Neuronal stem cell (in vitro differentiated cells): ENCODE data around the gene MCCD1. TPM values are rescaled to one million over a fixed set of nuclear protein-coding genes. Genes with fewer than 3 reads are reported as not detected.

Source experiments
- DNase-seq: peaks from one replicate; pipeline ENCODE4 v3.0.0-alpha.2; 2013; ENCODE audit warnings: low spot score
- H2AFZ ChIP-seq: one replicate; pipeline ENCODE4 v1.6.1; 2013; ENCODE audit warnings: mild to moderate bottlenecking, low read length, inconsistent platforms
- H2AK5ac ChIP-seq: 2 replicates; pipeline ENCODE4 v1.6.1; 2013; ENCODE audit warnings: low read depth, mild to moderate bottlenecking, inconsistent platforms, low read length, moderate library complexity, mixed read lengths
- H2BK120ac ChIP-seq: 2 replicates; pipeline ENCODE4 v1.6.1; 2013; ENCODE audit warnings: low read depth, mild to moderate bottlenecking, inconsistent platforms, low read length, moderate library complexity, mixed read lengths
- H2BK12ac ChIP-seq: one replicate; pipeline ENCODE4 v1.6.1; 2013; ENCODE audit warnings: low read length, inconsistent platforms
- H2BK15ac ChIP-seq: 2 replicates; pipeline ENCODE4 v1.6.1; 2013; ENCODE audit warnings: mild to moderate bottlenecking, low read length, inconsistent platforms, mixed read lengths
- H2BK5ac ChIP-seq: one replicate; pipeline ENCODE4 v1.6.1; 2013; ENCODE audit warnings: inconsistent platforms, mild to moderate bottlenecking, low read length, moderate library complexity
- H3K14ac ChIP-seq: one replicate; pipeline ENCODE4 v1.6.1; 2013; ENCODE audit warnings: low read length, inconsistent platforms
- H3K18ac ChIP-seq: 2 replicates; pipeline ENCODE4 v1.6.1; 2013; ENCODE audit warnings: low read length, inconsistent platforms
- H3K23ac ChIP-seq: 2 replicates; pipeline ENCODE4 v1.6.1; 2013; ENCODE audit warnings: low read depth, mild to moderate bottlenecking, mixed read lengths, low read length, inconsistent platforms; ENCODE audit not compliant: poor library complexity
- H3K27ac ChIP-seq: replicated peaks from 3 replicates; pipeline ENCODE4 v1.5.1; 2013; ENCODE audit warnings: low read length, inconsistent platforms
- H3K27me3 ChIP-seq, 3 experiments: 2 replicates each; pipeline ENCODE4 v1.6.1; 2013; ENCODE audit warnings: low read length in 3 of 3, mild to moderate bottlenecking in 2 of 3, inconsistent platforms in 1 of 3, low read depth in 1 of 3, mixed read lengths in 1 of 3, moderate library complexity in 1 of 3; ENCODE audit not compliant: control insufficient read depth in 3 of 3, insufficient read depth in 3 of 3
- H3K36me3 ChIP-seq, 2 donors: replicated peaks in 1 of 2; 2 replicates each; pipeline ENCODE4 v1.6.1; 2013; ENCODE audit warnings: low read length in 2 of 2; ENCODE audit not compliant: control insufficient read depth in 2 of 2, insufficient read depth in 2 of 2
- H3K4ac ChIP-seq: 2 replicates; pipeline ENCODE4 v1.6.1; 2013; ENCODE audit warnings: inconsistent platforms, mild to moderate bottlenecking, low read length, moderate library complexity
- H3K4me1 ChIP-seq, 2 donors: 1 replicate in 1 of 2; 2 replicates in 1 of 2; pipeline ENCODE4 v1.6.1; 2013; ENCODE audit warnings: low read length in 2 of 2, low read depth in 1 of 2; ENCODE audit not compliant: control insufficient read depth in 2 of 2, insufficient read depth in 1 of 2
- H3K4me2 ChIP-seq: one replicate; pipeline ENCODE4 v1.6.1; 2013; ENCODE audit warnings: mild to moderate bottlenecking, low read length, inconsistent platforms; ENCODE audit not compliant: insufficient read depth, poor library complexity, severe bottlenecking
- H3K4me3 ChIP-seq, 2 donors: 2 replicates each; pipeline ENCODE4 v1.5.1; 2013; ENCODE audit warnings: low read length in 2 of 2, mild to moderate bottlenecking in 2 of 2, inconsistent platforms in 1 of 2, moderate library complexity in 1 of 2
- H3K79me1 ChIP-seq: one replicate; pipeline ENCODE4 v1.6.1; 2013; ENCODE audit warnings: low read depth, mild to moderate bottlenecking, inconsistent platforms, low read length, moderate library complexity
- H3K9ac ChIP-seq: one replicate; pipeline ENCODE4 v1.6.1; 2013; ENCODE audit warnings: mild to moderate bottlenecking, low read depth, low read length, inconsistent platforms; ENCODE audit not compliant: poor library complexity
- H3K9me3 ChIP-seq, 2 donors: replicated peaks in 1 of 2; 2 replicates each; pipeline versions ENCODE3 to v1.6.1; 2013; ENCODE audit warnings: low read length in 2 of 2, mild to moderate bottlenecking in 2 of 2, inconsistent platforms in 1 of 2, low read depth in 1 of 2, mixed read lengths in 1 of 2, moderate library complexity in 1 of 2; ENCODE audit not compliant: control insufficient read depth in 2 of 2, insufficient read depth in 1 of 2
- H4K8ac ChIP-seq: one replicate; pipeline ENCODE4 v1.6.1; 2013; ENCODE audit warnings: low read depth, mild to moderate bottlenecking, inconsistent platforms, low read length, moderate library complexity
- H4K91ac ChIP-seq: one replicate; pipeline ENCODE4 v1.6.1; 2013; ENCODE audit warnings: low read length, low read depth, mild to moderate bottlenecking, inconsistent platforms; ENCODE audit not compliant: poor library complexity
- WGBS, 2 donors: extraction: QIAGEN DNeasy Blood & Tissue Kit; methylation state at CpG; one replicate each; pipeline ENCODE4 v1.1.7; 2013; ENCODE audit warnings: missing lambda C conversion rate in 2 of 2, mixed read lengths in 1 of 2; ENCODE audit not compliant: insufficient read length in 2 of 2, insufficient replicate concordance in 1 of 2; ENCODE audit errors: extremely low coverage in 2 of 2; 5-methylcytosine and 5-hydroxymethylcytosine counted together
- polyA plus RNA-seq, 2 experiments: library from polyadenylated mRNA; stranded (reverse); fragments of 200-250 nt; gene quantifications; one replicate each; pipeline ENCODE4 v1.2.3, GENCODE V29; 2013

The MCCD1 gene, protein sequence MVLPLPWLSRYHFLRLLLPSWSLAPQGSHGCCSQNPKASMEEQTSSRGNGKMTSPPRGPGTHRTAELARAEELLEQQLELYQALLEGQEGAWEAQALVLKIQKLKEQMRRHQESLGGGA
- polyA plus RNA-seq (2013, experiment 1 of 2): not detected
- not detected for polyA plus RNA-seq (2013, experiment 2 of 2)

GRCh38 chr6:31528821-31529328 lies at the start of gene MCCD1:
Gene MCCD1 (plus strand): TSS chr6:31528962. CDS start chr6:31529015, 53 bp downstream.
- no peak within 1 kb of the TSS for H2BK5ac ChIP-seq
- no peak within 1 kb of the TSS for H2AFZ ChIP-seq
- no CpG with 5 or more reads among the region's 7 CpGs for WGBS, 2 donors
- H3K27me3 ChIP-seq: no peaks in the 10 kb centered on the region
- no peak within 1 kb of the TSS for H2BK15ac ChIP-seq
- peaks cover 0 to 2% of the 10 kb centered on the region in 2 donors for H3K9me3 ChIP-seq
- peak within 1 kb of the TSS; percentile 90 for H3K23ac ChIP-seq
- no peak for DNase-seq
- no peak within 1 kb of the TSS for H4K8ac ChIP-seq
- H2AK5ac ChIP-seq: peak within 1 kb of the TSS; percentile 42
- H2BK12ac ChIP-seq: no peak within 1 kb of the TSS
- peaks cover 32 to 47% of the 10 kb centered on the region in 2 donors for H3K36me3 ChIP-seq
- H2BK120ac ChIP-seq: no peak within 1 kb of the TSS
- no peaks in the 10 kb centered on the region for H3K79me1 ChIP-seq
- no peak within 1 kb of the TSS for H3K9ac ChIP-seq
- H3K4me2 ChIP-seq: no peak within 1 kb of the TSS
- no peak within 1 kb of the TSS for H3K4ac ChIP-seq
- H3K4me1 ChIP-seq: peaks cover 0 to 2% of the 10 kb centered on the region in 2 donors
- H3K18ac ChIP-seq: no peak within 1 kb of the TSS
- H3K27ac ChIP-seq: peak within 1 kb of the TSS; percentile 38
- peak within 1 kb of the TSS in 1 of 2 donors; percentile 55 for H3K4me3 ChIP-seq
- no peak within 1 kb of the TSS for H4K91ac ChIP-seq
- no peak within 1 kb of the TSS for H3K14ac ChIP-seq

- Histone ChIP-seq H3K14ac (no peak overlapping the region), H4K8ac (no peak overlapping the region), H3K79me1 (no peaks in the 10 kb centered on the region), H3K27ac (no peak overlapping the region), H2BK5ac (no peak overlapping the region), H3K4ac (no peak overlapping the region), H2AFZ (no peak overlapping the region), H2AK5ac (no peak overlapping the region), H2BK12ac (no peak overlapping the region), H3K36me3 (no peaks in the 10 kb centered on the region), H3K4me2 (no peak overlapping the region), H2BK120ac (no peak overlapping the region), H3K4me3 (no peak overlapping the region), H3K9me3 (peaks cover 0 to 1% of the 10 kb centered on the region in 2 donors), H4K91ac (no peak overlapping the region), H2BK15ac (no peak overlapping the region), H3K9ac (no peak overlapping the region), H3K23ac (no peak overlapping the region), H3K4me1 (peaks cover 0 to 3% of the 10 kb centered on the region in 2 donors), H3K18ac (peak overlapping the region; percentile 49), H3K27me3 (peaks cover 0 to 51% (median 0%) of the 10 kb centered on the region in 3 experiments)
- DNase-seq: no peak
- WGBS, 2 donors: no CpG with 5 or more reads among the region's 5 CpGs
Measured at GRCh38 chr6:31479151-31479932, 49.4 kb upstream of the MCCD1 start.

DNA sequence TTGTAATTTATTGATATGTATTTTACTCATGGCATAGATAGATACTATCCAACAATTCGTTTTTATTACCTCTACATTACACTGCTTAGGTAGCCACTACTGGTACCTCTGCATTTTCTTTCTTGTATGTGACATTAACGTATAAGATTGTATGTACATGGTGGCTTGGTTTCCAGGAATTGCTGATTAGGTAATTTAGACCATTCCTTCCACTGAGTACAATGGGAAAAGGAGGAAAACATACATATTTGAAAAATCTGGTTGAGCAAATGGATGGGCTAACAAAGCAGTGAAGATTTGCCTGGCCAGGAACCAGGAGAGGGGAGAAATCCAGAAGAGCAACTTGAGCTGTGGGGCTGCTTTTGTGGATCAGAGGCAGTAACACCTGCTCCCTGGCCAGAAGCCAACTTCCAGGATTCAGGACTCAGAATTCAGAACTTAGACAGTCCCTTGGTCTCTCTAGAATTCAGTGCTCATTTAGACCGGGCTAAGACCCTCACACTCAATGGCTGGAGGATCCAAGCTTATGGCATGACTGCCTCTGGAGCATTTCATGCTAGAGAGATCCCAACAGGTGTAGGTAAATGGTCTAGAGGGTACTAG lies 48.7 kb upstream of the MCCD1 start:
- WGBS, 2 donors: no CpG with 5 or more reads among the region's 3 CpGs
- no peak overlapping the region for H2BK12ac ChIP-seq
- H2BK15ac ChIP-seq: no peak overlapping the region
- H2BK120ac ChIP-seq: no peak overlapping the region
- DNase-seq: no peak
- no peak overlapping the region for H3K23ac ChIP-seq
- H3K4me1 ChIP-seq: peaks cover 0 to 3% of the 10 kb centered on the region in 2 donors
- H3K14ac ChIP-seq: no peak overlapping the region
- H2BK5ac ChIP-seq: no peak overlapping the region
- H3K9ac ChIP-seq: no peak overlapping the region
- no peak overlapping the region for H3K4ac ChIP-seq
- no peak overlapping the region for H3K27ac ChIP-seq
- H3K36me3 ChIP-seq: no peaks in the 10 kb centered on the region
- H3K79me1 ChIP-seq: no peaks in the 10 kb centered on the region
- H4K91ac ChIP-seq: no peak overlapping the region
- no peak overlapping the region for H3K18ac ChIP-seq
- no peak overlapping the region for H2AK5ac ChIP-seq
- H3K27me3 ChIP-seq: peaks cover 0 to 46% (median 0%) of the 10 kb centered on the region in 3 experiments
- H3K4me2 ChIP-seq: no peak overlapping the region
- no peak overlapping the region for H2AFZ ChIP-seq
- H4K8ac ChIP-seq: no peak overlapping the region
- H3K9me3 ChIP-seq: peaks cover 0 to 1% of the 10 kb centered on the region in 2 donors
- H3K4me3 ChIP-seq: no peak overlapping the region

GRCh38 chr6:31480574-31480973 lies 48.2 kb upstream of the MCCD1 start:
- H3K36me3 ChIP-seq: no peaks in the 10 kb centered on the region
- H3K9ac ChIP-seq: no peak overlapping the region
- H4K91ac ChIP-seq: no peak overlapping the region
- no peak overlapping the region for H2BK5ac ChIP-seq
- WGBS, 2 donors: no CpG with 5 or more reads among the region's 11 CpGs
- H2BK120ac ChIP-seq: no peak overlapping the region
- H3K14ac ChIP-seq: no peak overlapping the region
- no peak overlapping the region for H2AK5ac ChIP-seq
- H2AFZ ChIP-seq: no peak overlapping the region
- H3K4me3 ChIP-seq: no peak overlapping the region
- H3K23ac ChIP-seq: no peak overlapping the region
- H3K27ac ChIP-seq: no peak overlapping the region
- H3K4ac ChIP-seq: no peak overlapping the region
- H3K18ac ChIP-seq: no peak overlapping the region
- H3K27me3 ChIP-seq: peaks cover 0 to 42% (median 0%) of the 10 kb centered on the region in 3 experiments
- H2BK15ac ChIP-seq: no peak overlapping the region
- H3K4me2 ChIP-seq: no peak overlapping the region
- no peaks in the 10 kb centered on the region for H3K79me1 ChIP-seq
- no peak overlapping the region for H4K8ac ChIP-seq
- H3K4me1 ChIP-seq: peaks cover 0 to 3% of the 10 kb centered on the region in 2 donors
- no peak for DNase-seq
- no peaks in the 10 kb centered on the region for H3K9me3 ChIP-seq
- H2BK12ac ChIP-seq: no peak overlapping the region
